Measurements from ENCODE around the gene STT3B. TPM values are rescaled to one million over a fixed set of nuclear protein-coding genes. Genes with fewer than 3 reads are reported as not detected.

Gene STT3B
- total and polyA plus RNA-seq, 2 of the 13 experiments (the other 11 are each of a cell fraction or from before 2014, with no cell fraction given) = 85.0 to 205 TPM

- Histone ChIP-seq H2AFZ (ENCODE audit: low read length) (no peak overlapping the region), H3K4me2 (ENCODE audit: low read depth, low read length) (no peak overlapping the region), H3K27me3 (ENCODE audit: control insufficient read depth in 1 of 2, insufficient read depth in 2 of 2, low read length in 2 of 2) (no peaks in the 10 kb centered on the region), H3K79me2 (ENCODE audit: insufficient read depth, low read length) (no peaks in the 10 kb centered on the region), H3K27ac (ENCODE audit: extremely low read length, insufficient read depth, low read length) (no peak overlapping the region), H3K9ac (ENCODE audit: insufficient read depth, low read depth, low read length) (no peak overlapping the region), H3K4me3 (replicated peaks in 1 of 3; ENCODE audit: insufficient read depth in 1 of 3, low read depth in 2 of 3, low read length in 3 of 3) (no peak overlapping the region), H3K36me3 (replicated peaks in 1 of 2; ENCODE audit: control insufficient read depth in 1 of 2, insufficient read depth in 2 of 2, low read length in 2 of 2) (peaks cover 13 to 19% of the 10 kb centered on the region in 2 experiments; a peak in 3 of 5 replicates), H3K4me1 (ENCODE audit: insufficient read depth, low read length) (peaks cover 14% of the 10 kb centered on the region), H4K20me1 (ENCODE audit: insufficient read depth, low read length) (no peaks in the 10 kb centered on the region), H3K9me3 (ENCODE audit: low read length) (no peaks in the 10 kb centered on the region)
- no peak for TF ChIP-seq NCOA2 (CRISPR knock-in tag; IDR thresholded peaks at IDR 0.05)
- TF ChIP-seq MNT (IDR thresholded peaks at IDR 0.05) = no peak
- TF ChIP-seq RFX3 (CRISPR knock-in tag; IDR thresholded peaks at IDR 0.05) = no peak
- TF ChIP-seq JDP2 (CRISPR knock-in tag; IDR thresholded peaks at IDR 0.05; ENCODE audit: borderline replicate concordance) = no peak
- no peak for TF ChIP-seq ZFYVE20 (CRISPR knock-in tag; IDR thresholded peaks at IDR 0.05; ENCODE audit: borderline replicate concordance, low read depth)
- no peak for TF ChIP-seq KDM1A (CRISPR knock-in tag; IDR thresholded peaks at IDR 0.05)
- TF ChIP-seq FOXA1 (IDR thresholded peaks at IDR 0.05) = no peak
- no peak for TF ChIP-seq FOXA1 (CRISPR knock-in tag; IDR thresholded peaks at IDR 0.05)
- ATAC-seq = no peak
- no peak for FAIRE-seq
- no peak for DNase-seq (ENCODE audit: low spot score)
- in situ Hi-C loops (cut with HindIII; ENCODE audit: extremely low pct_ligation_motif_present, low pct_unique_long_range_greater_than_20kb) (no loop called here), intact Hi-C loops (cut with micrococcal nuclease; ENCODE audit: unreplicated experiment) (no loop called here)
- 96% methylated on average over 5 of the region's 5 CpGs for WGBS (ENCODE audit: low lambda C conversion rate)
- CTCF ChIA-PET (ENCODE audit: low intra/inter-chr PET ratio, low total read pairs) = no interaction called here
- POLR2A ChIA-PET = no interaction called here
- BruUV-seq (replicated peaks) = no TSS peak
Measured at GRCh38 chr3:31661993-31662670, 129.4 kb downstream of the STT3B start.

- H3K36me3 ChIP-seq (replicated peaks in 1 of 2; ENCODE audit: control insufficient read depth in 1 of 2, insufficient read depth in 2 of 2, low read length in 2 of 2) = peaks cover 15 to 25% of the 10 kb centered on the region in 2 experiments; a peak in 4 of 5 replicates
- ATAC-seq (no peak), FAIRE-seq (no peak), DNase-seq (ENCODE audit: low spot score) (no peak)
- intact Hi-C loops (cut with micrococcal nuclease; ENCODE audit: unreplicated experiment) = no loop called here
- H3K4me2 ChIP-seq (ENCODE audit: low read depth, low read length) = no peak overlapping the region
- in situ Hi-C loops (cut with HindIII; ENCODE audit: extremely low pct_ligation_motif_present, low pct_unique_long_range_greater_than_20kb) = no loop called here
- no TSS peak for BruUV-seq (replicated peaks)
- no peak overlapping the region for H3K27ac ChIP-seq (ENCODE audit: extremely low read length, insufficient read depth, low read length)
- TF ChIP-seq TGIF2 (CRISPR knock-in tag; IDR thresholded peaks at IDR 0.05) (no peak), RBM22 (optimal IDR thresholded peaks at IDR 0.05; ENCODE audit: low read length) (peak; percentile 64)
- no peak overlapping the region for H3K9ac ChIP-seq (ENCODE audit: insufficient read depth, low read depth, low read length)
- no peaks in the 10 kb centered on the region for H3K79me2 ChIP-seq (ENCODE audit: insufficient read depth, low read length)
- ChIA-PET POLR2A (no interaction called here), CTCF (ENCODE audit: low intra/inter-chr PET ratio, low total read pairs) (no interaction called here)
- WGBS (ENCODE audit: low lambda C conversion rate) = 99% methylated on average over 14 of the region's 17 CpGs
- H2AFZ ChIP-seq (ENCODE audit: low read length) = no peak overlapping the region
- no peak overlapping the region for H3K4me3 ChIP-seq (replicated peaks in 1 of 3; ENCODE audit: insufficient read depth in 1 of 3, low read depth in 2 of 3, low read length in 3 of 3)
- no peaks in the 10 kb centered on the region for H4K20me1 ChIP-seq (ENCODE audit: insufficient read depth, low read length)
- H3K9me3 ChIP-seq (ENCODE audit: low read length) = no peaks in the 10 kb centered on the region
- no peaks in the 10 kb centered on the region for H3K27me3 ChIP-seq (ENCODE audit: control insufficient read depth in 1 of 2, insufficient read depth in 2 of 2, low read length in 2 of 2)
- H3K4me1 ChIP-seq (ENCODE audit: insufficient read depth, low read length) = peaks cover 14% of the 10 kb centered on the region
Measured at GRCh38 chr3:31664031-31664430, 131.3 kb downstream of the STT3B start.
